HCT116 (cell line): ENCODE data around the gene YBX3. TPM values are rescaled to one million over a fixed set of nuclear protein-coding genes. Genes with fewer than 3 reads are reported as not detected.

Experiments
- ATAC-seq: fragments of 200-7000 bp; cut with Tn5 transposase; 2 replicates; pipeline ENCODE4 v1.9.1; 2020; ENCODE audit warnings: mild to moderate bottlenecking, moderate library complexity
- BruUV-seq: library from RNA; stranded (reverse); fragments of 400-500 nt; replicated peaks from 2 replicates; lab custom pipeline; 2021; lab: Mats Ljungman, UMichigan
- CTCF ChIA-PET: fragments of 300-600 bp; sonication (Branson Sonifier 250); formaldehyde crosslinking; loops from one replicate; lab custom pipeline; 2021; ENCODE audit warnings: antibody characterized with exemption; lab: Charles Lee
- POLR2A ChIA-PET: fragments of 300-600, 350-600 bp; sonication (Branson Sonifier 250); formaldehyde crosslinking; loops from one replicate; lab custom pipeline; 2021; ENCODE audit warnings: antibody characterized with exemption; lab: Charles Lee
- RAD21 ChIA-PET, 2 experiments: fragments of 300-600 bp; sonication (Branson Sonifier 250); formaldehyde crosslinking; loops; one replicate each; lab custom pipeline; 2023; ENCODE audit warnings: low total read pairs in 2 of 2; ENCODE audit not compliant: uncharacterized antibody in 2 of 2, unreplicated experiment in 2 of 2, low non-redundant PET in 1 of 2; lab: Charles Lee
- DNase-seq: peaks from one replicate; pipeline ENCODE4 v3.0.0-alpha.2; 2010; ENCODE audit warnings: low read depth, low spot score
- H2AFZ ChIP-seq: fragments of 200-600 bp; shearing (Covaris generic), sonication (generic); 2 replicates; pipeline ENCODE4 v1.6.1; 2017; ENCODE audit warnings: low read depth, mixed run types, mixed read lengths, antibody characterized with exemption, low read length; ENCODE audit not compliant: poor library complexity, severe bottlenecking
- H3K27ac ChIP-seq: 2 replicates; pipeline ENCODE4 v1.5.1; 2012; ENCODE audit warnings: low read depth, low read length
- H3K27me3 ChIP-seq: fragments of 200-600 bp; sonication (generic); 2 replicates; pipeline ENCODE4 v1.6.1; 2016; ENCODE audit warnings: mixed run types, low read length, mixed read lengths; ENCODE audit not compliant: insufficient read depth
- H3K36me3 ChIP-seq, 2 experiments: fragments of 200-500 bp in 1 of 2; fragments of 200-600 bp in 1 of 2; sonication (Bioruptor generic) in 1 of 2; sonication (generic) in 1 of 2; 2 replicates each; pipeline versions ENCODE4 v1.5.1 to v1.6.1; 2014 to 2016; ENCODE audit warnings: low read length in 2 of 2, inconsistent platforms in 1 of 2, mixed read lengths in 1 of 2, mixed run types in 1 of 2; ENCODE audit not compliant: insufficient read depth in 2 of 2, control insufficient read depth in 1 of 2
- H3K4me1 ChIP-seq, 2 experiments: fragments of 200-600 bp in 1 of 2; sonication (generic) in 1 of 2; 2 replicates each; pipeline versions ENCODE4 v1.5.1 to v1.6.1; 2012 to 2017; ENCODE audit warnings: low read length in 2 of 2, inconsistent platforms in 1 of 2, mild to moderate bottlenecking in 1 of 2, mixed read lengths in 1 of 2, mixed run types in 1 of 2, moderate library complexity in 1 of 2; ENCODE audit not compliant: insufficient read depth in 2 of 2, control insufficient read depth in 1 of 2
- H3K4me2 ChIP-seq: fragments of 200-600 bp; sonication (generic); 2 replicates; pipeline ENCODE4 v1.6.1; 2017; ENCODE audit warnings: mixed run types, low read length, mixed read lengths
- H3K4me3 ChIP-seq, 2 experiments: fragments of 200-600 bp in 1 of 2; sonication (generic) in 1 of 2; replicated peaks in 1 of 2; 2 replicates each; pipeline ENCODE4 v1.5.1; 2011 to 2016; ENCODE audit warnings: low read length in 2 of 2, control low read depth in 1 of 2, low read depth in 1 of 2, mild to moderate bottlenecking in 1 of 2, mixed read lengths in 1 of 2, mixed run types in 1 of 2
- H3K79me2 ChIP-seq: fragments of 200-600 bp; sonication (generic); 2 replicates; pipeline ENCODE4 v1.6.1; 2017; ENCODE audit warnings: mild to moderate bottlenecking, mixed run types, low read length, moderate library complexity, mixed read lengths; ENCODE audit not compliant: insufficient read depth
- H3K9ac ChIP-seq: fragments of 200-600 bp; sonication (generic); 2 replicates; pipeline ENCODE4 v1.6.1; 2016; ENCODE audit warnings: low read length, mixed read lengths
- H3K9me2 ChIP-seq: fragments of 200-600 bp; sonication (generic), shearing (Covaris generic); 2 replicates; pipeline ENCODE4 v1.6.1; 2017; ENCODE audit warnings: mixed run types, mild to moderate bottlenecking, moderate library complexity; ENCODE audit not compliant: insufficient read depth
- H3K9me3 ChIP-seq, 2 experiments: fragments of 200-500 bp in 1 of 2; fragments of 200-600 bp in 1 of 2; sonication (Bioruptor generic) in 1 of 2; sonication (generic) in 1 of 2; 2 replicates each; pipeline ENCODE4 v1.6.1; 2014 to 2017; ENCODE audit warnings: low read length in 2 of 2, mixed read lengths in 2 of 2, inconsistent platforms in 1 of 2, low read depth in 1 of 2, mild to moderate bottlenecking in 1 of 2, mixed run types in 1 of 2, moderate library complexity in 1 of 2; ENCODE audit not compliant: control insufficient read depth in 1 of 2, insufficient read depth in 1 of 2
- H4K20me1 ChIP-seq: fragments of 200-600 bp; sonication (generic), shearing (Covaris generic); 2 replicates; pipeline ENCODE4 v1.6.1; 2017; ENCODE audit warnings: mixed run types, mild to moderate bottlenecking, moderate library complexity; ENCODE audit not compliant: insufficient read depth
- CEBPB ChIP-seq: IDR thresholded peaks from 2 replicates; pipeline ENCODE4 v1.6.1; 2012; ENCODE audit warnings: low read depth
- JUND ChIP-seq: IDR thresholded peaks from 2 replicates; pipeline ENCODE4 v1.6.1; 2012
- POLR2AphosphoS5 ChIP-seq: IDR thresholded peaks from 2 replicates; pipeline ENCODE4 v1.6.1; 2011; ENCODE audit warnings: mild to moderate bottlenecking, low read depth, low read length, moderate library complexity
- SRF ChIP-seq: IDR thresholded peaks from 2 replicates; pipeline ENCODE4 v1.6.1; 2012; ENCODE audit warnings: low read depth
- intact Hi-C: fragments of 100-400 bp; cut with micrococcal nuclease; formaldehyde crosslinking; loops from 2 replicates; pipeline ENCODE4 v1.10.0; 2022
- total RNA-seq: library from RNA; stranded (reverse); gene quantifications from one replicate; pipeline ENCODE4 v1.2.1, GENCODE V29; 2021; ENCODE audit not compliant: unreplicated experiment
- TF ChIP-seq, protein P1 (sequence below): IDR thresholded peaks from 2 replicates; pipeline ENCODE4 v1.6.1; 2011; ENCODE audit warnings: mild to moderate bottlenecking, low read length, moderate library complexity; ENCODE audit not compliant: insufficient replicate concordance; ENCODE audit errors: extremely low read depth

Gene YBX3
- total RNA-seq, 1 experiment from 2014 or later, result 419 TPM

DNA sequence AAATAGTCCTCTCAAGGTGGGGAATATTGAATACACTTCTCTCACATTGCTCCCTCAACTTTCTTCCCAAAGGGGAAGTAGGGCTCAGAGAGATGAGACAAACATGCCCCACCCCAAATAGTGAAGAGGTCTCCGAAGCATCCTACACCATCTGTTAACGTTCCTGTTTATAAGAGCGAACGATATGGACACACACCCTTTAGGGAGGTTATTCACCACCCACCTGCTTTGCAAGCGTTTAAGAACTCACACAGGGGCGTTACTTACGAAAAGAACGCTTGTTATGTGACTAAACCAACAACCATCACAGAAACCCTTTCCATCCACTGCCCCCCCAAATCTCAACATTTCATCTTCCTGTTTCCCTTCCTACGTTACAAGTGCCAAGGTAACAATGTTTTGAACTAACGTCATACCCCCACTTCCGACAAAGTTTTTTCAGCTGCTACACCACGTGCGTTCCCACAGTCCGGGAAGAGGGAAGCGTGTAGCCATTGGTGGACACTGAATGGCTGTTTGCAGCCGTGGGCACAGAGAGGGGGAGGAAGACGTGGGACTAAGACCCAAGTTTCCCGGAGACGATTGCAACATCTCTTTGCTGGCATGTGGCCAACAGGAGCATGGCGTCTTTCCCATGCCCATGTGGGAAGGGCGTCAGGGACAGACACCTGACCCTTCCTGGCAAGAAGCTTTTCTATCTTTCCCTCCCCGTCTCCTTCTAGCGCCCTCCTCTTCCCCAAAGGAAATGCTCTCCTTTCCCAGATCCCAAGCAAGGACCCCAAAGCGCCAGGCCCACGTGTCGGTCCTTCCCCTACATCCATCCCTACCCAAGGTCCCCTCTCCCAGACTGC is 1.2 kb downstream of the YBX3 start (continued):
- TF ChIP-seq, protein P1, sequence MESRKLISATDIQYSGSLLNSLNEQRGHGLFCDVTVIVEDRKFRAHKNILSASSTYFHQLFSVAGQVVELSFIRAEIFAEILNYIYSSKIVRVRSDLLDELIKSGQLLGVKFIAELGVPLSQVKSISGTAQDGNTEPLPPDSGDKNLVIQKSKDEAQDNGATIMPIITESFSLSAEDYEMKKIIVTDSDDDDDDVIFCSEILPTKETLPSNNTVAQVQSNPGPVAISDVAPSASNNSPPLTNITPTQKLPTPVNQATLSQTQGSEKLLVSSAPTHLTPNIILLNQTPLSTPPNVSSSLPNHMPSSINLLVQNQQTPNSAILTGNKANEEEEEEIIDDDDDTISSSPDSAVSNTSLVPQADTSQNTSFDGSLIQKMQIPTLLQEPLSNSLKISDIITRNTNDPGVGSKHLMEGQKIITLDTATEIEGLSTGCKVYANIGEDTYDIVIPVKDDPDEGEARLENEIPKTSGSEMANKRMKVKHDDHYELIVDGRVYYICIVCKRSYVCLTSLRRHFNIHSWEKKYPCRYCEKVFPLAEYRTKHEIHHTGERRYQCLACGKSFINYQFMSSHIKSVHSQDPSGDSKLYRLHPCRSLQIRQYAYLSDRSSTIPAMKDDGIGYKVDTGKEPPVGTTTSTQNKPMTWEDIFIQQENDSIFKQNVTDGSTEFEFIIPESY, result no peak

DNA sequence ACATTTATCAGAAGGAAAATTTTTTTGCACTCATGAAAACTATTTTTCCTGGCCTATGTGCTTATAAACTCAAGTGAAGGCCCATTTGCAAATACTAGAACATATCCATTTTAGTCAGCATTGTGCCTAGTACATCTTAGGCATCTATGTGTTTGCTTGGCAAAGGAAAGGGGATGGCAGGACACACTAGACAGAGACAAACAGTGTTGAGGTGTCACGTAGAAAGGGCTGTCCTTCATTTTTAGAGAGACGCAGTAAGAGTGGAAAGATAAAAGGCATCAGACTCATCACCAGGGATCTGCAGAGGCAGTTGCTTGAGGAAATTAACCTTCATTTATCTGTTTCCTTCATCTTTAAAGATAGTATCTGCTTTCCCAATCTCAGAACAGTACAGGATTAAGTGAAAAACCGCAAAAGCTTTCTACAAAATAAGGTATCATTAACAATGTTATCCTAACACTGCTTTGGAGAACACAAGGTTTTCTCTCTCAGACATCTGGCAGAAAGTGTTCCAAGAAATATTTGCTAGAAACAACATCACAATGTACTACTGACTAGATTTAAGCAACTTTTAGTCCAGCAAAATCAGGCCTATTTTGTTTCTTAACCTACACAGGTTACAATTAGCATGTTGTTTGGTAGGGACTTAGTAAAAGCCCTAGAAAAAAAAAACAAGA is 2.0 kb downstream of the YBX3 start:
- Histone ChIP-seq H3K79me2 (peaks cover 82% of the 10 kb centered on the region), H3K27ac (peak overlapping the region; percentile 96; the same call in 1 of the 2 replicates), H3K4me2 (peak overlapping the region; percentile 77), H3K4me3 (peak overlapping the region; percentile 90 to 93), H3K9me3 (no peaks in the 10 kb centered on the region), H3K4me1 (peaks cover 47 to 66% of the 10 kb centered on the region in 2 experiments), H3K9me2 (no peaks in the 10 kb centered on the region), H3K36me3 (peaks cover 0 to 14% of the 10 kb centered on the region in 2 experiments; a peak in 2 of 4 replicates), H4K20me1 (peaks cover 31% of the 10 kb centered on the region; the same call in 1 of the 2 replicates), H3K9ac (peak overlapping the region; percentile 97), H3K27me3 (no peaks in the 10 kb centered on the region), H2AFZ (no peak overlapping the region)
- intact Hi-C loops, result no loop called here
- ChIA-PET RAD21 (no interaction called here), CTCF (no interaction called here), POLR2A (no interaction called here)
- DNase-seq (no peak), ATAC-seq (no peak)
- no TSS peak for BruUV-seq
- no peak for TF ChIP-seq POLR2AphosphoS5
- no peak for TF ChIP-seq JUND
- no peak for TF ChIP-seq CEBPB
- TF ChIP-seq SRF, result no peak
